CD4-positive, CD25-positive, alpha-beta regulatory T cell (primary cell): Measurements from ENCODE around the gene TCTN2. TPM values are rescaled to one million over a fixed set of nuclear protein-coding genes. Genes with fewer than 3 reads are reported as not detected.
A peak's percentile ranks its signal among the peaks of the same experiment; 100 is the strongest.

Experiments
- ATAC-seq, 2 donors: fragments of 150-1000 bp; cut with Tn5 transposase; one replicate each; pipeline ENCODE4 v1.10.0; 2021; ENCODE audit warnings: low read depth in 2 of 2, moderate number of reproducible peaks in 2 of 2, moderate library complexity in 1 of 2
- DNase-seq, 3 donors: peaks; one replicate each; pipeline versions ENCODE4 v3.0.0 to v3.0.0-alpha.2; 2012 to 2022; ENCODE audit warnings: mixed read lengths in 1 of 3
- H3K27ac ChIP-seq: one replicate; pipeline ENCODE4 v1.7.0; 2013; ENCODE audit warnings: mild to moderate bottlenecking, low read length; ENCODE audit not compliant: insufficient read depth, poor library complexity, severe bottlenecking
- H3K27me3 ChIP-seq: one replicate; pipeline ENCODE4 v1.7.0; 2013; ENCODE audit warnings: low read length; ENCODE audit not compliant: control insufficient read depth, insufficient read depth
- H3K36me3 ChIP-seq: one replicate; pipeline ENCODE4 v1.7.0; 2013; ENCODE audit warnings: mild to moderate bottlenecking, low read length, moderate library complexity; ENCODE audit not compliant: control insufficient read depth, insufficient read depth
- H3K4me1 ChIP-seq: 2 replicates; pipeline ENCODE4 v1.7.0; 2013; ENCODE audit warnings: mild to moderate bottlenecking, low read length; ENCODE audit not compliant: insufficient read depth, control insufficient read depth, poor library complexity, severe bottlenecking
- H3K4me3 ChIP-seq: one replicate; pipeline ENCODE4 v1.7.0; 2013; ENCODE audit warnings: low read depth, mild to moderate bottlenecking, low read length, moderate library complexity
- H3K9me3 ChIP-seq, 2 experiments: 1 replicate in 1 of 2; 2 replicates in 1 of 2; pipeline ENCODE4 v1.7.0; 2013; ENCODE audit warnings: low read length in 2 of 2, mild to moderate bottlenecking in 1 of 2, moderate library complexity in 1 of 2; ENCODE audit not compliant: control insufficient read depth in 2 of 2
- H3K27ac Mint-ChIP-seq, 3 donors: one replicate each; pipeline ENCODE4 v1.8.0; 2020 to 2022; ENCODE audit warnings: mild to moderate bottlenecking in 3 of 3, mixed read lengths in 3 of 3, moderate library complexity in 2 of 3
- H3K27me3 Mint-ChIP-seq: one replicate; pipeline ENCODE4 v1.8.0; 2022; ENCODE audit warnings: mild to moderate bottlenecking, mixed read lengths
- H3K36me3 Mint-ChIP-seq: one replicate; pipeline ENCODE4 v1.8.0; 2020; ENCODE audit warnings: mixed read lengths
- H3K4me1 Mint-ChIP-seq, 4 donors: one replicate each; pipeline ENCODE4 v1.8.0; 2020 to 2022; ENCODE audit warnings: mixed read lengths in 4 of 4, mild to moderate bottlenecking in 1 of 4
- H3K4me3 Mint-ChIP-seq, 4 donors: one replicate each; pipeline ENCODE4 v1.8.0; 2020 to 2022; ENCODE audit warnings: mild to moderate bottlenecking in 4 of 4, mixed read lengths in 4 of 4, moderate library complexity in 3 of 4
- H3K9me3 Mint-ChIP-seq, 7 donors: one replicate each; pipeline ENCODE4 v1.8.0; 2020 to 2022; ENCODE audit warnings: mixed read lengths in 7 of 7, mild to moderate bottlenecking in 3 of 7, moderate library complexity in 2 of 7
- polyA plus RNA-seq, 4 donors: library from polyadenylated mRNA; unstranded; fragments of 300-500 nt; fragmentation: Illumina TruSeq; gene quantifications; one replicate each; pipeline ENCODE4 v1.2.3, GENCODE V29; 2021
- total RNA-seq: library from RNA; stranded (reverse); gene quantifications from one replicate; pipeline ENCODE4 v1.2.3, GENCODE V29; 2022

TCTN2 gene
- total and polyA plus RNA-seq, 5 donors from 2014 or later: 0.11 to 3.7 (median 1.4) TPM

- peaks cover 16% of the 10 kb centered on the region for H3K36me3 Mint-ChIP-seq
- peaks cover 9% of the 10 kb centered on the region for H3K36me3 ChIP-seq
- H3K9me3 Mint-ChIP-seq: no peaks in the 10 kb centered on the region
- peaks cover 14% of the 10 kb centered on the region for H3K4me1 ChIP-seq
- H3K27ac ChIP-seq: no peak overlapping the region
- H3K27me3 Mint-ChIP-seq: no peaks in the 10 kb centered on the region
- ATAC-seq (no peak), DNase-seq (no peak)
- H3K4me3 Mint-ChIP-seq: peak overlapping the region in 1 of 4 donors; percentile 38
- no peak overlapping the region for H3K4me3 ChIP-seq
- H3K4me1 Mint-ChIP-seq: peaks cover 7 to 21% (median 13%) of the 10 kb centered on the region in 4 donors
- no peaks in the 10 kb centered on the region for H3K9me3 ChIP-seq
- no peaks in the 10 kb centered on the region for H3K27me3 ChIP-seq
- no peak overlapping the region for H3K27ac Mint-ChIP-seq
These were observed 4.5 kb downstream of the TCTN2 start for GRCh38 chr12:123675436-123675835.

GRCh38 chr12:123676616-123677320 is 5.9 kb downstream of the TCTN2 start:
- Mint-ChIP-seq H3K36me3 (peaks cover 22% of the 10 kb centered on the region), H3K4me1 (peaks cover 3 to 11% (median 7%) of the 10 kb centered on the region in 4 donors), H3K27ac (no peak overlapping the region), H3K9me3 (peaks cover 0 to 1% (median 0%) of the 10 kb centered on the region in 7 donors), H3K4me3 (no peak overlapping the region), H3K27me3 (no peaks in the 10 kb centered on the region)
- Histone ChIP-seq H3K27me3 (no peaks in the 10 kb centered on the region), H3K4me3 (no peak overlapping the region), H3K27ac (no peak overlapping the region), H3K9me3 (no peaks in the 10 kb centered on the region), H3K4me1 (peaks cover 3% of the 10 kb centered on the region), H3K36me3 (peaks cover 9% of the 10 kb centered on the region)
- DNase-seq (no peak), ATAC-seq (no peak)

- H3K4me1 Mint-ChIP-seq: peaks cover 0 to 5% (median 0%) of the 10 kb centered on the region in 4 donors
- no peak overlapping the region for H3K4me3 Mint-ChIP-seq
- no peak overlapping the region for H3K27ac Mint-ChIP-seq
- ATAC-seq: no peak
- H3K27me3 Mint-ChIP-seq: no peaks in the 10 kb centered on the region
- Histone ChIP-seq H3K4me3 (no peak overlapping the region), H3K36me3 (peaks cover 9% of the 10 kb centered on the region), H3K27me3 (no peaks in the 10 kb centered on the region), H3K4me1 (no peaks in the 10 kb centered on the region), H3K27ac (no peak overlapping the region), H3K9me3 (no peaks in the 10 kb centered on the region)
- H3K9me3 Mint-ChIP-seq: peaks cover 0 to 1% (median 0%) of the 10 kb centered on the region in 7 donors
- no peak for DNase-seq
- H3K36me3 Mint-ChIP-seq: peaks cover 22% of the 10 kb centered on the region
These were observed 8.1 kb downstream of the TCTN2 start for GRCh38 chr12:123678981-123679380.

GRCh38 chr12:123681605-123682004 is 10.7 kb downstream of the TCTN2 start:
- DNase-seq (no peak), ATAC-seq (no peak)
- no peaks in the 10 kb centered on the region for H3K27me3 Mint-ChIP-seq
- no peak overlapping the region for H3K4me3 Mint-ChIP-seq
- H3K36me3 Mint-ChIP-seq: peaks cover 18% of the 10 kb centered on the region
- no peak overlapping the region for H3K4me3 ChIP-seq
- H3K27ac ChIP-seq: no peak overlapping the region
- peaks cover 0 to 5% (median under 1%) of the 10 kb centered on the region in 4 donors for H3K4me1 Mint-ChIP-seq
- no peaks in the 10 kb centered on the region for H3K27me3 ChIP-seq
- no peaks in the 10 kb centered on the region for H3K4me1 ChIP-seq
- H3K36me3 ChIP-seq: peaks cover 6% of the 10 kb centered on the region
- no peak overlapping the region for H3K27ac Mint-ChIP-seq
- peaks cover 0 to 1% (median 0%) of the 10 kb centered on the region in 7 donors for H3K9me3 Mint-ChIP-seq
- no peaks in the 10 kb centered on the region for H3K9me3 ChIP-seq

GRCh38 chr12:123683964-123684363 is 13.1 kb downstream of the TCTN2 start:
- H3K27me3 Mint-ChIP-seq: no peaks in the 10 kb centered on the region
- peaks cover 0 to 1% (median 0%) of the 10 kb centered on the region in 7 donors for H3K9me3 Mint-ChIP-seq
- no peak for DNase-seq
- no peak overlapping the region for H3K27ac Mint-ChIP-seq
- no peaks in the 10 kb centered on the region for H3K27me3 ChIP-seq
- H3K4me1 Mint-ChIP-seq: peaks cover 0 to 5% (median under 1%) of the 10 kb centered on the region in 4 donors
- no peaks in the 10 kb centered on the region for H3K9me3 ChIP-seq
- peaks cover 17% of the 10 kb centered on the region for H3K36me3 Mint-ChIP-seq
- no peak overlapping the region for H3K27ac ChIP-seq
- H3K4me3 ChIP-seq: no peak overlapping the region
- ATAC-seq: no peak
- H3K4me3 Mint-ChIP-seq: no peak overlapping the region
- peaks cover 3% of the 10 kb centered on the region for H3K36me3 ChIP-seq
- no peaks in the 10 kb centered on the region for H3K4me1 ChIP-seq

- Mint-ChIP-seq H3K4me3 (no peak overlapping the region), H3K27ac (peak overlapping the region in 1 of 3 donors; percentile 41), H3K4me1 (peaks cover 0 to 2% (median under 1%) of the 10 kb centered on the region in 4 donors), H3K27me3 (no peaks in the 10 kb centered on the region), H3K9me3 (no peaks in the 10 kb centered on the region), H3K36me3 (peaks cover 20% of the 10 kb centered on the region)
- H3K27ac ChIP-seq: no peak overlapping the region
- no peak for DNase-seq
- no peaks in the 10 kb centered on the region for H3K36me3 ChIP-seq
- no peak for ATAC-seq
- H3K4me1 ChIP-seq: no peaks in the 10 kb centered on the region
- no peak overlapping the region for H3K4me3 ChIP-seq
- no peaks in the 10 kb centered on the region for H3K27me3 ChIP-seq
- no peaks in the 10 kb centered on the region for H3K9me3 ChIP-seq
These were observed 15.8 kb downstream of the TCTN2 start for GRCh38 chr12:123686636-123687190.

GRCh38 chr12:123690191-123690840 is 19.4 kb downstream of the TCTN2 start:
- H3K27me3 Mint-ChIP-seq: no peaks in the 10 kb centered on the region
- DNase-seq (no peak), ATAC-seq (no peak)
- Histone ChIP-seq H3K4me3 (no peak overlapping the region), H3K27me3 (no peaks in the 10 kb centered on the region), H3K27ac (no peak overlapping the region), H3K36me3 (no peaks in the 10 kb centered on the region), H3K4me1 (no peaks in the 10 kb centered on the region), H3K9me3 (no peaks in the 10 kb centered on the region)
- no peak overlapping the region for H3K4me3 Mint-ChIP-seq
- H3K9me3 Mint-ChIP-seq: no peaks in the 10 kb centered on the region
- peaks cover 28% of the 10 kb centered on the region for H3K36me3 Mint-ChIP-seq
- no peak overlapping the region for H3K27ac Mint-ChIP-seq
- no peaks in the 10 kb centered on the region for H3K4me1 Mint-ChIP-seq
